ENCODE data around the gene COPS8. TPM values are rescaled to one million over a fixed set of nuclear protein-coding genes. Genes with fewer than 3 reads are reported as not detected.
A peak's percentile ranks its signal among the peaks of the same experiment; 100 is the strongest.

The COPS8 gene
- total RNA-seq, 2 donors from 2014 or later = 66.3 to 72.7 TPM

DNA sequence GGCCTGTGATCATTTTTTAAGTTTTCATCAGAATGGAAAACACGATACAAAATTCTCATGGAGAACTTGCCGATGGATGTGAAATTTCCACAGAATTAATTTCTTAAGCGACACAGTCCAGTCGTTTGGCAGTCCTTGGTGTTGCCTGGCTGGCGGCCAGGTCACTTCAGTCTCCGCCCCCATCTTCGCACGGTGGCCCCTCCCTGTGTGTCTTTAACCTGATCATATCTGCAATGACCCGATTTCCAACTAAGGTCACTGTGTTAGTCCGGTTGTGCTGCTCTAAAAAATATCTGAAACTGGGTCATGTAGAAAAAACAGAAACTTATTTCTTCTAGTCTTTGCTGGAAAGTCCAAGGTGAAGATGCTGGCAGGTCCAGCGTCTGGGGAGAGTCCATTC, 44.5 kb upstream of the COPS8 start:
- WGBS, 2 experiments (ENCODE audit: insufficient coverage in 1 of 2, insufficient read length in 1 of 2) = 92% methylated on average over 11 of the region's 11 CpGs
- H3K9ac ChIP-seq (ENCODE audit: extremely low read depth, low read length, poor library complexity, severe bottlenecking) = no peak overlapping the region
- H3K27me3 Mint-ChIP-seq (ENCODE audit: insufficient read depth) = peaks cover 6% of the 10 kb centered on the region
- TF ChIP-seq, protein P1, sequence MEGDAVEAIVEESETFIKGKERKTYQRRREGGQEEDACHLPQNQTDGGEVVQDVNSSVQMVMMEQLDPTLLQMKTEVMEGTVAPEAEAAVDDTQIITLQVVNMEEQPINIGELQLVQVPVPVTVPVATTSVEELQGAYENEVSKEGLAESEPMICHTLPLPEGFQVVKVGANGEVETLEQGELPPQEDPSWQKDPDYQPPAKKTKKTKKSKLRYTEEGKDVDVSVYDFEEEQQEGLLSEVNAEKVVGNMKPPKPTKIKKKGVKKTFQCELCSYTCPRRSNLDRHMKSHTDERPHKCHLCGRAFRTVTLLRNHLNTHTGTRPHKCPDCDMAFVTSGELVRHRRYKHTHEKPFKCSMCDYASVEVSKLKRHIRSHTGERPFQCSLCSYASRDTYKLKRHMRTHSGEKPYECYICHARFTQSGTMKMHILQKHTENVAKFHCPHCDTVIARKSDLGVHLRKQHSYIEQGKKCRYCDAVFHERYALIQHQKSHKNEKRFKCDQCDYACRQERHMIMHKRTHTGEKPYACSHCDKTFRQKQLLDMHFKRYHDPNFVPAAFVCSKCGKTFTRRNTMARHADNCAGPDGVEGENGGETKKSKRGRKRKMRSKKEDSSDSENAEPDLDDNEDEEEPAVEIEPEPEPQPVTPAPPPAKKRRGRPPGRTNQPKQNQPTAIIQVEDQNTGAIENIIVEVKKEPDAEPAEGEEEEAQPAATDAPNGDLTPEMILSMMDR (conservative IDR thresholded peaks at IDR 0.05) = no peak
- H3K4me3 ChIP-seq (ENCODE audit: low read length) = no peak overlapping the region
- H3K27ac ChIP-seq (ENCODE audit: low read depth, low read length) = no peak overlapping the region
- H3K36me3 ChIP-seq (ENCODE audit: control insufficient read depth, insufficient read depth, low read length) = no peaks in the 10 kb centered on the region
- no peak overlapping the region for H3K27ac Mint-ChIP-seq
- DNase-seq = no peak
- H3K9me3 Mint-ChIP-seq = no peaks in the 10 kb centered on the region
- no peaks in the 10 kb centered on the region for H3K27me3 ChIP-seq (ENCODE audit: control insufficient read depth, insufficient read depth, low read length, poor library complexity, severe bottlenecking)
- no peaks in the 10 kb centered on the region for H3K9me3 ChIP-seq (ENCODE audit: control insufficient read depth, low read length)
- peaks cover 21% of the 10 kb centered on the region for H3K4me1 Mint-ChIP-seq
- H3K4me3 Mint-ChIP-seq = no peak overlapping the region
- H3K36me3 Mint-ChIP-seq (ENCODE audit: low read depth) = no peaks in the 10 kb centered on the region
- H3K4me1 ChIP-seq (ENCODE audit: control insufficient read depth, insufficient read depth, low read length) = peaks cover 10% of the 10 kb centered on the region

DNA sequence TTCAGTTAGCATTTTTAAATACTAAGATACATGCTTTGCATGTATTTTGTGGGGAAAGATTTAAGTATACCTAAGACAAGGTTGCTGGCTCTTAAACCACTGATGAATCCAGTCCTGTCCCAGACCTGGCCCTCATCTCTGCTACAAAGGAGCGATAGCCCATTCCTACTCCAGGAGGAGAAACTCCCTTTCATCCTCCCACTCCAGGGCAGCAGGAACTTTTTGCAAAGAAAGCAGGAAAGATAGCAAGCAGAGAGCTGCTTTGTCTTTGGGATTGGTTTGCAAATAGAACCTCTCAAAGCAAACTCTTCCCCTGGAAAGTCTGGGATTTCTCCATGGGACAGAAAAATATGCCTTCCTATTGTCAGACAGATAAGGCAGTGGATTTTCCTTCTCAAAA, 43.6 kb upstream of the COPS8 start:
- Histone ChIP-seq H3K4me3 (ENCODE audit: low read length) (no peak overlapping the region), H3K36me3 (ENCODE audit: control insufficient read depth, insufficient read depth, low read length) (no peaks in the 10 kb centered on the region), H3K9me3 (ENCODE audit: control insufficient read depth, low read length) (no peaks in the 10 kb centered on the region), H3K27me3 (ENCODE audit: control insufficient read depth, insufficient read depth, low read length, poor library complexity, severe bottlenecking) (no peaks in the 10 kb centered on the region), H3K27ac (ENCODE audit: low read depth, low read length) (no peak overlapping the region), H3K4me1 (ENCODE audit: control insufficient read depth, insufficient read depth, low read length) (peaks cover 10% of the 10 kb centered on the region), H3K9ac (ENCODE audit: extremely low read depth, low read length, poor library complexity, severe bottlenecking) (no peak overlapping the region)
- no peaks in the 10 kb centered on the region for H3K36me3 Mint-ChIP-seq (ENCODE audit: low read depth)
- no peak overlapping the region for H3K4me3 Mint-ChIP-seq
- peak; percentile 58 for DNase-seq
- TF ChIP-seq, protein P1 (conservative IDR thresholded peaks at IDR 0.05) = no peak
- H3K27me3 Mint-ChIP-seq (ENCODE audit: insufficient read depth) = peaks cover 7% of the 10 kb centered on the region
- H3K4me1 Mint-ChIP-seq = peaks cover 21% of the 10 kb centered on the region
- no peak overlapping the region for H3K27ac Mint-ChIP-seq
- peaks cover 2% of the 10 kb centered on the region for H3K9me3 Mint-ChIP-seq
- WGBS, 2 experiments (ENCODE audit: insufficient coverage in 1 of 2, insufficient read length in 1 of 2) = 20 to 32% methylated on average over 1 of the region's 1 CpG

DNA sequence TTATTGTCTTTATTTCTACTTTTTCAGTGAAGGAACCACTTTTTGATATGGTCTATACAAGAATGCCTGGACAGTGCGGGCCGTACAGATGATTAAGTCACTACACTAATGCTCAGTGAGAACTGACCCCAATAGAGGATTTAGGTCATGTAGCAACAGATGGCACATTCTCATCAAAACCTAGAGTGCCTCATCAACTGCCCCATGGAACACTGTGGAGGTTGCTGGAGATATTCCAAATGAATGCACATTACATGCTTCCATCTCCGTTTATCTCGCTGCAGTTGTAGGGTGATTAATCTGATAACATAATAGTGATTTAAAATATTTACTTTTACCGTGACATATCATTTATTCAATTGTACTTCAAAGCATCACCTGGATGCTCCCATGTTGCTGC, 41.8 kb upstream of the COPS8 start:
- H3K9me3 ChIP-seq (ENCODE audit: control insufficient read depth, low read length) = peaks cover 15% of the 10 kb centered on the region
- H3K27me3 ChIP-seq (ENCODE audit: control insufficient read depth, insufficient read depth, low read length, poor library complexity, severe bottlenecking) = no peaks in the 10 kb centered on the region
- H3K9me3 Mint-ChIP-seq = peaks cover 19% of the 10 kb centered on the region
- peaks cover 10% of the 10 kb centered on the region for H3K4me1 ChIP-seq (ENCODE audit: control insufficient read depth, insufficient read depth, low read length)
- H3K27me3 Mint-ChIP-seq (ENCODE audit: insufficient read depth) = peaks cover 10% of the 10 kb centered on the region
- no peak overlapping the region for H3K27ac Mint-ChIP-seq
- H3K4me3 ChIP-seq (ENCODE audit: low read length) = no peak overlapping the region
- peaks cover 21% of the 10 kb centered on the region for H3K4me1 Mint-ChIP-seq
- H3K36me3 ChIP-seq (ENCODE audit: control insufficient read depth, insufficient read depth, low read length) = no peaks in the 10 kb centered on the region
- H3K36me3 Mint-ChIP-seq (ENCODE audit: low read depth) = no peaks in the 10 kb centered on the region
- H3K27ac ChIP-seq (ENCODE audit: low read depth, low read length) = no peak overlapping the region
- peak; percentile 17 for DNase-seq
- TF ChIP-seq, protein P1 (conservative IDR thresholded peaks at IDR 0.05) = no peak
- 100% methylated on average over 1 to 5 of the region's 5 CpGs for WGBS, 2 experiments (ENCODE audit: insufficient coverage in 1 of 2, insufficient read length in 1 of 2)
- no peak overlapping the region for H3K9ac ChIP-seq (ENCODE audit: extremely low read depth, low read length, poor library complexity, severe bottlenecking)
- no peak overlapping the region for H3K4me3 Mint-ChIP-seq
